EH (cell line): ENCODE results near the gene MACROD2.

ENCODE experiments used
- DNase-seq: peaks from one replicate; pipeline ENCODE4 v3.0.0-alpha.2; 2015; ENCODE audit warnings: low read depth

MACROD2 gene

GRCh38 chr20:14470231-14470899, 475.0 kb downstream of the MACROD2 start:
- DNase-seq, result no peak

DNA sequence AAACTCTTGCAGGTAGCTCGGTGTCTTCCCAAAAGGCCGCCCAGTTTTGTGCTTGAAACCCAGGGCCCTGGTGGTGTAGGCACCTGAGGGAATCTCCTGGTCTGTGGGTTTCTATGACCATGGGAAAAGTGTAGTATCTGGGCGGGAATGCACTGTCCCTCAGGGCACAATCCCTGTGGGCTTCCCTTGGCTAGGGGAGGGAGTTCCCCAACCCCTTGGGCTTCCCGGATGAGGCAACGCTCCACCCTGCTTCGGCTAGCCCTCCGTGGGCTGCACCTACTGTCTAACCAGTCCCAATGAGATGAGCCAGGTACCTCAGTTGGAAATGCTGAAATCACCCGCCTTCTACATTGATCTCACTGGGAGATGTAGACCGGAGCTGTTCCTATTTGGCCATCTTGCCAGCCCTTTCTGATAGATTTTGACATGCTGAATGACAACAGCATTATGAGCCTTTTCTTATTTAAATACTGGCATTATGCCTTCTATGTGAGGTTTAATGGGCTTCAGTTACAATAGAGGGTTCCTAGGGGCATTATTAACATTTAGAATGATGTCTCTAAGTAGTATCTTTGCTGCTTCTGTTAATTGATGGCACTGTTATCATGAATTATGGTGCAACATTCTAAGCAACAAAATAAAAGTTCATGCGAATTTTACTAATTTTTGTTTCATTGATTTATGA, 475.8 kb downstream of the MACROD2 start:
- no peak for DNase-seq

DNA sequence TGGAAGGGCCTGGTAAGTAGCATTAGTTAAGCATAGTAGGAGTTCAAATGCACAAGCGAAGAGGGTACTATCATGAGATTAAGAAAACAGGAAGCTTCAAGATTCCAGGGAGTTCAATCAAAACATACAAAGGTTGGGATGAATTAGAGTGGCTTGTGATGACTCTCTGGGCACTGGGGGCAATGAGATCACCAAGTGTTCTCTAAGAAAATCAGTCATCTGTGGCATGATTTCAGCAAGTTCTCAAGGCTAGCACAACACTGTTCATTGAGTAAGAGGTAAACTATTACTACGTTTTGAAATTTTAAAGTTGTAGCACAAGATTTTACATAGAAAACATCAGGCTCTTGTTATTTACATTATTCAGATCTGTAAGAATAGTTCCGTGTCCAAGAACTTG, 481.8 kb downstream of the MACROD2 start:
- peak; percentile 69 for DNase-seq

GRCh38 chr20:14478126-14478525, 482.8 kb downstream of the MACROD2 start:
- peak; percentile 2 for DNase-seq

- peak; percentile 62 for DNase-seq
Measured at GRCh38 chr20:14481863-14482262, 486.5 kb downstream of the MACROD2 start.

DNA sequence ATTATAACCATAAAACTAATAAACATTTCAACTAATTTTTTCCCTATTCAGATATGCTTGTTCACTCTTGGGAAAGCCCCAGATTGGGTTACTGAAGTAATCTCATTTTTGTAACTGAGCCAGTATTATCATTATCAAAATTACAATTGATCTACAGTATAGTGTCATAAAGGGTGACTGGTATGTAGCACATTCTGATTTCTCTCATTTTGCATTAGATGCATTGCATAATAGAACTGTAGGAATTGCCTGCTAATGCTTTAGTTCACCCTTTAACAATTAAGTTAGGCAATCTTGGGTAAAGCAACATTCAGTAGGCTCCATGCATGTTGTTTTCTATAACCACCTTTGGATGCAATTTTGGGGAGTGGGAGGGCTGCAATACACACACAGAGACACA, 492.9 kb downstream of the MACROD2 start:
- DNase-seq, result no peak

- DNase-seq, result no peak
Measured at GRCh38 chr20:14488756-14489479, 493.6 kb downstream of the MACROD2 start.

DNA sequence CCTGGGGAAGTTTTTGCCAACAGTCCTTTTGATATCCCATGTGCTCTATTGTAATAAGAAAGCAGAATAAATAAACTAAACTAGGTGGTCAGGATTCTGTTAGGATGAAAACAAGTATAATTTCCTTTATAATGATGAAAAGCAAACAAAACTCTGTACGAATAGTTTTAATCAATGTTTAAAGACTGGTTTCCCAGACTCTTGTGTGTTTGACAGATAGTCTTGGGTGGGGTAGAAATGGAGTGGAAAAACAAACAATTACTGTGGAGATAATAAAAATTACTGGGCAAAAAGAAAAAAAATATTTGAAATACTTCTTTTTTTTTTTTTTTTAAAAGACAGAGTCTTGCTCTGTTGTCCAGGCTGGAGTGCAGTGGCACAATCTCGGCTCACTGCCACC, 494.2 kb downstream of the MACROD2 start:
- no peak for DNase-seq

GRCh38 chr20:14491436-14491835, 496.1 kb downstream of the MACROD2 start:
- no peak for DNase-seq

DNA sequence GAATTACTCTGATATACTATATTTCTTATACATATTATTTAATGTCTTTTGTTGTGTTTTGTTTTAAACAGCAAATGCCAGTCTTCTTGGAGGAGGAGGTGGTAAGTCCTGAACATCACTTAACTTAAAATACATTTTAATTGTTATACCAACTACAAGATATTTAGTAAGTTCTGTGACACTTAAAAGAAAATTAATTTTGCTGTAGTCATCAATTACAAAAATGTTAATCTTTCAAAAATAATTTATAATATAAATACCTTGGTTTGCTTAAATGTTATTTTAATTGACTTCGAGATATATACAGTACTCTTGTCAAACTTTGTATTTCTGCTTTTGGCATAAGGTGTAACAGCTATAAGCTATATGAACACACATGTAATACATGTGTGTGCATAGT, 498.1 kb downstream of the MACROD2 start:
- no peak for DNase-seq

- no peak for DNase-seq
Measured at GRCh38 chr20:14494355-14494754, 499.0 kb downstream of the MACROD2 start.

GRCh38 chr20:14495066-14495465, 499.8 kb downstream of the MACROD2 start:
- peak; percentile 2 for DNase-seq

- DNase-seq, result peak; percentile 6
Measured at GRCh38 chr20:14497004-14497403, 501.7 kb downstream of the MACROD2 start.

DNA sequence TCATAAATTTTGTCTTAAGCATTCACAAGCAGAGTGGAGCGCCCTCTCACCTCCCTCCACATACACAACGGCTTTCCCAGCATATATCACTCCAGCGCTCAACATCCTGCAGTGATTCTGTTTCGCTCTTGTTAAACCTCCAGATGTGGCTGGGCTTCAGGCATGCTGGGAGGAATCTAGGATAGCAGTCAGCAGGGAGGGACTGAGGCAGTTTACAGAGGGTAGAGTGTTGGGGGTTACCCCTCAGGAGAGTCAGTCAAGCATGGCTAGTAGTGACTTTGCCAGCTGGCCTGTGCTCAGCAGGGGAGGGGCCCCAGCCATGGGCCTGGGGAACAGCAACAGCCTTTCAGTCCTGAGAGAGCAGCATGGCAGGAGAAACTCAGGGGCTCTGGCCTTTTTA, 503.5 kb downstream of the MACROD2 start:
- no peak for DNase-seq

DNA sequence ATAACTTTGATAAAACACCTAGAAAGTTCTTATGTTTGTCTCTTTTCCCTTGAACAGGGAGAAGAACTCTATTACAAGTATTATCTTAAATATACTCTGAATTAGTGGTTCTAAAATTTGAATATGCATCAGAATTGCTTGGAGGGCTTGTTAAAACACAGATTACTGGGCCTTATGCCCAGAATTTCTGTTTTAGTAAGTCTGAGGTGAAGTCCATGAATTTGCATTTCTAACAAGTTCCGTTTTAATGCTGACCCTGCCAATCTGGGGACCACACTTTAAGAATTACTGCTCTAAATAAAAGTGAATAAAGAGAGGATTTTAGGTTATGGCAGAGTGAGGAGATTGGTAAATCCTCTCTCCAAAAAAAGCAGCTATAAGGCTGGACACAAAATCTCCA, 510.2 kb downstream of the MACROD2 start:
- no peak for DNase-seq

GRCh38 chr20:14507711-14508110, 512.4 kb downstream of the MACROD2 start:
- no peak for DNase-seq

DNA sequence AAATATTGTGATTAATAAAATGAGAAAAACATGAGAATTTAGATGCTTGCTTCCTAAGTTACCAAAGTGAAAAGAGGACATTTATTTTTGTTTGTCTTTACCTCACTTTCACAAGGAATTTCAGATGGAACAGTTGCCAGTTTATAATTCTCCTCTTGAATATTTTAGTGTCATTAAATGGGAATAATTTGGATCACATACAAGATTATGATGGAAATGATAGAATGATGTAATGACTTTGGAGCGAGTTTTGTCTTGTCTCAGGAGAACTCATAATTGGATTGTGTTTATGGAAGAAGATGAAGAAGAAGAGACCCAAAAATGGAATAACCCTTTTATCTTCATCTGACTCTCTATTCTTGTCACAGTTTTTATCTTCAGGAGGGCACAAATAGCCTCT, 515.0 kb downstream of the MACROD2 start:
- no peak for DNase-seq

DNA sequence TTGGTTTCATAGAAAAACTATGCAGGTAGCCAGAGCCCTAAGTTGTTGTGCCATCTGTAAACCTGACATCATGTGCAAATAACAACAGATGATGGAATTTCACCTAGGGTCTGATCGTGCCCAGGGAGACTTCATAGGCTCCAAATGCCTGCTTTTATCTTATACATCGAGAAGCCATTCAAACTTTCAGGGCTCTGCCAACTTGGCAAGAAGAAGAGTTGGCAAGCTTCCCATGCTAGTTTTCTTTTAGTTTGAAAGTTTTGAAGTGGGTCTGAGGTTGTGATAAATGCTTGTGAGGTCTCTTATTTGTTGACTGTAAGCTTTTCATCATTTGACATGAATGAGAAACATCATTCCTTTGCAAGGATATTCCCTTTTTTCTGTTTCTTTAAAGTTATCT, 517.5 kb downstream of the MACROD2 start:
- DNase-seq, result no peak

- no peak for DNase-seq
Measured at GRCh38 chr20:14518648-14519047, 523.3 kb downstream of the MACROD2 start.

DNA sequence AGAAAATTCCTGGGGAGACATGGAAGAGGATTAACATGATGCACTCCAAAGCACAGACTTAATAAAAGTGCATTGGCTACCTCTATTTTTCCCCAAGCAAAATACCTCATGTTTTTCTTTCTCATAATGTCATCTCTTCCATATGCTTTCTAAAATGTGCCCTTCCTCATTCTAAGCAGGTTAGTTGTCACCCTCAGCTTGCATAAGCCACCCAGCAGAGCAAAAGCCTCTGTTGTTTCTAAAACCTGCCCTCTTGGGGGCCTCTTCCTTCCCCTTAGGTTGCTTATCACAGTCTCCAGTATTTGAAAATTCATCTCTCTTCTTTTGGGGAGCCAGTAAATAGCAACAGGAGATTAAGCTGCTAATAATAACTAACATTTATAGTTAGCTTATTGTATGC, 525.7 kb downstream of the MACROD2 start:
- DNase-seq, result no peak

- peak; percentile 7 for DNase-seq
Measured at GRCh38 chr20:14521436-14521835, 526.1 kb downstream of the MACROD2 start.

GRCh38 chr20:14522595-14522994, 527.3 kb downstream of the MACROD2 start:
- no peak for DNase-seq

- DNase-seq, result no peak
Measured at GRCh38 chr20:14523090-14523489, 527.8 kb downstream of the MACROD2 start.
